ENCODE data around the gene ZNF580. TPM values are rescaled to one million over a fixed set of nuclear protein-coding genes. Genes with fewer than 3 reads are reported as not detected.

The ZNF580 gene
- total RNA-seq, 1 donor from 2014 or later = 10.4 TPM

GRCh38 chr19:55619286-55619685 is 21.5 kb upstream of the ZNF580 start:
- Histone ChIP-seq H3K4me3 (ENCODE audit: low read depth, low read length) (no peak overlapping the region), H3K36me3 (ENCODE audit: control insufficient read depth, insufficient read depth, low read length) (peaks cover 3% of the 10 kb centered on the region), H3K27me3 (ENCODE audit: control insufficient read depth, insufficient read depth, low read length) (no peaks in the 10 kb centered on the region)
- no peak for DNase-seq (ENCODE audit: low read depth)
- no peak for TF ChIP-seq CTCF (IDR thresholded peaks at IDR 0.05; ENCODE audit: insufficient read depth, low read length, poor library complexity, severe bottlenecking)

GRCh38 chr19:55620410-55621204 is 20.2 kb upstream of the ZNF580 start:
- no peak for DNase-seq (ENCODE audit: low read depth)

GRCh38 chr19:55621205-55621672 is 19.6 kb upstream of the ZNF580 start:
- peaks cover 3% of the 10 kb centered on the region for H3K36me3 ChIP-seq (ENCODE audit: control insufficient read depth, insufficient read depth, low read length)
- DNase-seq (ENCODE audit: low read depth) = no peak
- no peak overlapping the region for H3K4me3 ChIP-seq (ENCODE audit: low read depth, low read length)
- no peak for TF ChIP-seq CTCF (IDR thresholded peaks at IDR 0.05; ENCODE audit: insufficient read depth, low read length, poor library complexity, severe bottlenecking)
- H3K27me3 ChIP-seq (ENCODE audit: control insufficient read depth, insufficient read depth, low read length) = no peaks in the 10 kb centered on the region

More at GRCh38 chr19:55620410-55621204, 20.2 kb upstream of the ZNF580 start:
- Histone ChIP-seq H3K36me3 (ENCODE audit: control insufficient read depth, insufficient read depth, low read length) (peaks cover 3% of the 10 kb centered on the region), H3K27me3 (ENCODE audit: control insufficient read depth, insufficient read depth, low read length) (no peaks in the 10 kb centered on the region), H3K4me3 (ENCODE audit: low read depth, low read length) (no peak overlapping the region)
- TF ChIP-seq CTCF (IDR thresholded peaks at IDR 0.05; ENCODE audit: insufficient read depth, low read length, poor library complexity, severe bottlenecking) = no peak

GRCh38 chr19:55621673-55622231 is 19.1 kb upstream of the ZNF580 start:
- no peak for TF ChIP-seq CTCF (IDR thresholded peaks at IDR 0.05; ENCODE audit: insufficient read depth, low read length, poor library complexity, severe bottlenecking)
- no peak overlapping the region for H3K4me3 ChIP-seq (ENCODE audit: low read depth, low read length)
- DNase-seq (ENCODE audit: low read depth) = no peak
- H3K27me3 ChIP-seq (ENCODE audit: control insufficient read depth, insufficient read depth, low read length) = no peaks in the 10 kb centered on the region
- peaks cover 1% of the 10 kb centered on the region for H3K36me3 ChIP-seq (ENCODE audit: control insufficient read depth, insufficient read depth, low read length)

GRCh38 chr19:55622242-55622969 is 18.4 kb upstream of the ZNF580 start:
- Histone ChIP-seq H3K27me3 (ENCODE audit: control insufficient read depth, insufficient read depth, low read length) (no peaks in the 10 kb centered on the region), H3K4me3 (ENCODE audit: low read depth, low read length) (no peak overlapping the region), H3K36me3 (ENCODE audit: control insufficient read depth, insufficient read depth, low read length) (peaks cover 1% of the 10 kb centered on the region)
- TF ChIP-seq CTCF (IDR thresholded peaks at IDR 0.05; ENCODE audit: insufficient read depth, low read length, poor library complexity, severe bottlenecking) = no peak
- DNase-seq (ENCODE audit: low read depth) = no peak
